Endothelial cell of umbilical vein (primary cell): Measurements from ENCODE around the gene PRDM11. TPM values are rescaled to one million over a fixed set of nuclear protein-coding genes. Genes with fewer than 3 reads are reported as not detected.

ENCODE experiments used
- BruUV-seq: library from RNA; stranded (reverse); fragments of 400-500 nt; replicated peaks from 2 replicates; lab custom pipeline; 2021; lab: Mats Ljungman, UMichigan
- CTCF ChIA-PET: fragments of 300-600, 350-600 bp; sonication (Branson Sonifier 250); formaldehyde crosslinking; loops from one replicate; lab custom pipeline; 2021; ENCODE audit warnings: antibody characterized with exemption, inconsistent platforms; lab: Charles Lee
- POLR2A ChIA-PET: fragments of 300-600, 350-600 bp; sonication (Branson Sonifier 250); formaldehyde crosslinking; loops from one replicate; lab custom pipeline; 2021; ENCODE audit warnings: antibody characterized with exemption, inconsistent platforms; lab: Charles Lee
- DNase-seq: peaks from one replicate; pipeline ENCODE4 v3.0.0-alpha.2; 2011; ENCODE audit warnings: low read depth, low spot score
- FAIRE-seq: peaks from 2 replicates; lab custom pipeline; 2011; peaks lifted over from hg19 to GRCh38; lab: Jason Lieb, UNC
- H2AFZ ChIP-seq: 2 replicates; pipeline ENCODE4 v1.6.0; 2012; ENCODE audit warnings: low read depth, low read length, control low read depth, inconsistent platforms
- H3K27ac ChIP-seq: 2 replicates; pipeline ENCODE4 v1.5.1; 2011; ENCODE audit warnings: low read depth, mild to moderate bottlenecking, control low read depth, low read length, moderate library complexity; ENCODE audit not compliant: insufficient read depth
- H3K27me3 ChIP-seq, 2 experiments: 2 replicates each; pipeline versions ENCODE4 v1.6.0 to v1.6.1; 2011; ENCODE audit warnings: low read length in 2 of 2, mixed read lengths in 1 of 2; ENCODE audit not compliant: control insufficient read depth in 2 of 2, insufficient read depth in 2 of 2
- H3K36me3 ChIP-seq, 2 experiments: 2 replicates in 1 of 2; 3 replicates in 1 of 2; pipeline ENCODE4 v1.5.1; 2011; ENCODE audit warnings: low read length in 2 of 2, mild to moderate bottlenecking in 1 of 2, moderate library complexity in 1 of 2; ENCODE audit not compliant: control insufficient read depth in 2 of 2, insufficient read depth in 2 of 2; ENCODE audit errors: extremely low read depth in 1 of 2
- H3K4me1 ChIP-seq: 3 replicates; pipeline ENCODE4 v1.5.1; 2011; ENCODE audit warnings: mild to moderate bottlenecking, low read length; ENCODE audit not compliant: control insufficient read depth, insufficient read depth; ENCODE audit errors: extremely low read depth
- H3K4me2 ChIP-seq: 2 replicates; pipeline ENCODE4 v1.6.1; 2011; ENCODE audit warnings: low read length, control low read depth, mixed read lengths; ENCODE audit not compliant: insufficient read depth
- H3K4me3 ChIP-seq, 3 experiments: fragments of 200-600 bp in 1 of 3; sonication (generic), shearing (Covaris generic) in 1 of 3; replicated peaks in 1 of 3; 2 replicates each; pipeline ENCODE4 v1.5.1; 2011 to 2016; ENCODE audit warnings: control low read depth in 3 of 3, low read length in 3 of 3, mild to moderate bottlenecking in 2 of 3, inconsistent platforms in 1 of 3, low read depth in 1 of 3, moderate library complexity in 1 of 3; ENCODE audit not compliant: insufficient read depth in 1 of 3
- H3K79me2 ChIP-seq: 2 replicates; pipeline ENCODE4 v1.6.0; 2012; ENCODE audit warnings: low read length, inconsistent platforms; ENCODE audit not compliant: control insufficient read depth, insufficient read depth
- H3K9ac ChIP-seq: replicated peaks from 2 replicates; pipeline ENCODE3; 2011; ENCODE audit warnings: low read length, control low read depth; ENCODE audit not compliant: insufficient read depth; ENCODE audit errors: extremely low read depth
- H3K9me1 ChIP-seq: replicated peaks from 3 replicates; pipeline ENCODE4 v1.6.0; 2011; ENCODE audit warnings: mild to moderate bottlenecking, low read length; ENCODE audit not compliant: control insufficient read depth, insufficient read depth; ENCODE audit errors: extremely low read depth
- H3K9me3 ChIP-seq: replicated peaks from 2 replicates; pipeline ENCODE4 v1.5.1; 2012; ENCODE audit warnings: low read length, inconsistent platforms; ENCODE audit not compliant: control insufficient read depth, insufficient read depth
- H4K20me1 ChIP-seq: replicated peaks from 2 replicates; pipeline ENCODE3; 2011; ENCODE audit warnings: mild to moderate bottlenecking, low read length; ENCODE audit not compliant: control insufficient read depth, insufficient read depth; ENCODE audit errors: extremely low read depth
- CTCF ChIP-seq, 2 donors: IDR thresholded peaks; 1 replicate in 1 of 2; 2 replicates in 1 of 2; pipeline ENCODE4 v1.5.1; 2011; ENCODE audit warnings: low read length in 2 of 2, mild to moderate bottlenecking in 2 of 2, moderate library complexity in 2 of 2, control low read depth in 1 of 2, inconsistent platforms in 1 of 2, low read depth in 1 of 2; ENCODE audit not compliant: insufficient read depth in 1 of 2; ENCODE audit errors: extremely low read depth in 1 of 2
- EZH2 ChIP-seq: IDR thresholded peaks from 2 replicates; pipeline ENCODE4 v1.6.1; 2012; ENCODE audit warnings: borderline replicate concordance, low read depth, mild to moderate bottlenecking, moderate library complexity, low read length, inconsistent platforms; ENCODE audit not compliant: severe bottlenecking
- FOS ChIP-seq: IDR thresholded peaks from 2 replicates; pipeline ENCODE4 v1.6.1; 2011; ENCODE audit warnings: mild to moderate bottlenecking, low read length, moderate library complexity, borderline replicate concordance; ENCODE audit not compliant: insufficient read depth
- JUN ChIP-seq: IDR thresholded peaks from 2 replicates; pipeline ENCODE4 v1.6.1; 2011; ENCODE audit warnings: borderline replicate concordance, low read depth; ENCODE audit not compliant: insufficient read length, insufficient read depth
- dilution Hi-C: fragments of 300-500 bp; cut with MboI; formaldehyde crosslinking; loops from one replicate; pipeline ENCODE4 v1.15.0; 2019; ENCODE audit warnings: low sequenced_read_pairs; ENCODE audit not compliant: extremely low pct_ligation_motif_present
- intact Hi-C: fragments of 100-400 bp; cut with micrococcal nuclease; formaldehyde crosslinking; loops from one replicate; pipeline ENCODE4 v1.10.0; 2022
- polyA plus RNA-seq, 4 experiments: library from polyadenylated mRNA; depleted of rRNA in 3 of 4; stranded (reverse) in 3 of 4; unstranded in 1 of 4; fragments of >200 nt; gene quantifications; 2 replicates each; pipeline versions ENCODE4 v1.2.1 to v1.2.3, GENCODE V29; 2011 to 2012; ENCODE audit warnings: missing spikeins in 1 of 4
- total RNA-seq: library from RNA; stranded (reverse); gene quantifications from 2 replicates; pipeline ENCODE4 v1.2.3, GENCODE V29; 2021

The PRDM11 gene
- total and polyA plus RNA-seq, 2 donors (not counting 3 experiments of a cell fraction or from before 2014, with no cell fraction given) = 6.9 to 14.1 TPM

- H4K20me1 ChIP-seq = no peaks in the 10 kb centered on the region
- H2AFZ ChIP-seq = no peak overlapping the region
- no peak overlapping the region for H3K4me3 ChIP-seq
- BruUV-seq = no TSS peak
- ChIA-PET CTCF (interaction anchor here (1.0 to 2.1 kb wide), 2 partner anchors 32 to 111 kb away, joined by 3 to 14 read pairs; no protein-coding TSS in a partner anchor), POLR2A (no interaction called here)
- TF ChIP-seq FOS (no peak), CTCF (IDR thresholded peaks at IDR 0.05; ENCODE audit: extremely low read depth in 1 of 2, insufficient read depth in 1 of 2, low read depth in 1 of 2, low read length in 2 of 2) (no peak), JUN (no peak), EZH2 (peak; percentile 29)
- intact Hi-C loops = no loop called here
- H3K9me3 ChIP-seq = no peaks in the 10 kb centered on the region
- peaks cover 10% of the 10 kb centered on the region for H3K4me1 ChIP-seq
- H3K27ac ChIP-seq = no peak overlapping the region
- DNase-seq = no peak
- dilution Hi-C loops = no loop called here
- no peak overlapping the region for H3K9ac ChIP-seq
- H3K36me3 ChIP-seq = no peaks in the 10 kb centered on the region
- H3K4me2 ChIP-seq = no peak overlapping the region
- FAIRE-seq = no peak
- peaks cover 16 to 46% of the 10 kb centered on the region in 2 experiments for H3K27me3 ChIP-seq
- no peaks in the 10 kb centered on the region for H3K9me1 ChIP-seq
- H3K79me2 ChIP-seq = no peaks in the 10 kb centered on the region
These were observed 4.0 kb upstream of the PRDM11 start for GRCh38 chr11:45142241-45143055.
